Parathyroid adenoma (tissue), 2 donors: ENCODE measurements around the gene PLEKHG2.

Experiments used
- H2AFZ ChIP-seq: fragments of 300-600 bp; sonication (generic); one replicate; pipeline ENCODE4 v1.7.0; 2017; ENCODE audit warnings: antibody characterized with exemption, mild to moderate bottlenecking
- H3K27ac ChIP-seq: fragments of 300-600 bp; sonication (generic); one replicate; pipeline ENCODE4 v1.7.0; 2017
- H3K27me3 ChIP-seq: fragments of 300-600 bp; sonication (generic); one replicate; pipeline ENCODE4 v1.7.0; 2017; ENCODE audit warnings: low read length; ENCODE audit not compliant: control insufficient read depth, insufficient read depth
- H3K36me3 ChIP-seq: fragments of 300-600 bp; sonication (generic); one replicate; pipeline ENCODE4 v1.7.0; 2017; ENCODE audit warnings: low read length; ENCODE audit not compliant: control insufficient read depth, insufficient read depth
- H3K4me1 ChIP-seq: fragments of 300-600 bp; sonication (generic); one replicate; pipeline ENCODE4 v1.7.0; 2017; ENCODE audit warnings: control low read depth
- H3K4me2 ChIP-seq: fragments of 300-600 bp; sonication (generic); one replicate; pipeline ENCODE4 v1.7.0; 2017; ENCODE audit warnings: low read length
- H3K4me3 ChIP-seq: fragments of 300-600 bp; sonication (generic); one replicate; pipeline ENCODE4 v1.7.0; 2017; ENCODE audit warnings: low read depth, low read length
- H3K79me2 ChIP-seq: fragments of 300-600 bp; sonication (generic); one replicate; pipeline ENCODE4 v1.7.0; 2017; ENCODE audit warnings: control low read depth
- H3K9ac ChIP-seq: fragments of 300-600 bp; sonication (generic); one replicate; pipeline ENCODE4 v1.7.0; 2017; ENCODE audit warnings: mild to moderate bottlenecking
- H3K9me3 ChIP-seq: fragments of 300-600 bp; sonication (generic); one replicate; pipeline ENCODE4 v1.7.0; 2017; ENCODE audit warnings: low read length; ENCODE audit not compliant: control insufficient read depth
- TF ChIP-seq, protein P1 (sequence below): fragments of 300-600 bp; sonication (generic); IDR thresholded peaks from one replicate; pipeline ENCODE4 v1.7.0; 2017; ENCODE audit warnings: antibody characterized with exemption, mild to moderate bottlenecking
- donor health status: primary hyperparathyroidism.

PLEKHG2 gene

DNA sequence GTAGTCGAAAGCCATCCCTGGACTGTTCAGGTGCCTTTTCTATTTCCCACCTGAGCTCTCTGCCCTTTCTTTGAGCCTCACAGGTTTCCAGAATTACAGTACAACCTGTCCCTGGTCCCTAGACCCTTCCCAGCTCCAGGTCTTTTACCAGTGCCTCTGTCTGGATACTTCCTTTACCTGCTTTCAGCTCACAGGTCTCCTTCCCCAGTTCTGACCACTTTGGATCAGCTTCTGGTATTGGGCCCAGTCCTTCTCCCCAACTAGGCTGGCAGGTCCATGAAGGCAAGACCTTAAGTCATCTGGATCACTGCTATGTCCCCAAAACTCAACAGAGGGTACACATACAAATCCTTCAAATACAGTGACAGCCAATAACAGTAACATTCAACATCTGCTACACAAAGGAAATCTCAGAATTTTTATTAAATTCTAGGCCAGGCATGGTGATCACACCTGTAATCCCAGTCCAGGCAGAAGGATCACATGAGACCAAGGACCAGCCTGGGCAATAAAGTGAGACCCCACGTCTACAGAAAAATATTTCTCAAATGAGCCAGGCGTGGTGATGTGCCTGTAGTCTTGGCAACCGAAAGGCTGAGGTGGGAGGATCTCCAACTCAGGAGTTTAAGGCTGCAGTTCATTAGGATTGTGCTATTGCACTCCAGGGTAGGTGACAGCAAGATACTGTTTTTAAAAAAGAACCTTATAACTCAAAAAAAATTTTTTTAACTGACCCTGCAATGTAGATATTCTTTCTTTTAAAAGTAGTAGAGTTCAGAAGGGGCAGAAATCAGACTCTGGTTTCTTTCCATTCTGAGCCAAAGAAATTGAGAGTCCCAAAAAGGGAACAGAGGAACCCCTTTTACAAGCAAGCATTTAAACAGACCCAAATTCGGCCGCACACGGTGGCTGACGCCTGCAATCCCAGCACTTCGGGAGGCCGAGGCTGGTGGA, 21.9 kb downstream of the PLEKHG2 start:
- peaks cover 8% of the 10 kb centered on the region for H3K4me1 ChIP-seq
- peaks cover 22% of the 10 kb centered on the region for H3K79me2 ChIP-seq
- no peak overlapping the region for H2AFZ ChIP-seq
- no peaks in the 10 kb centered on the region for H3K9me3 ChIP-seq
- H3K27me3 ChIP-seq = no peaks in the 10 kb centered on the region
- H3K27ac ChIP-seq = peak overlapping the region; percentile 1
- H3K36me3 ChIP-seq = no peaks in the 10 kb centered on the region
- H3K4me2 ChIP-seq = peak overlapping the region; percentile 97
- H3K9ac ChIP-seq = no peak overlapping the region
- H3K4me3 ChIP-seq = peak overlapping the region; percentile 100
- TF ChIP-seq, protein P1, sequence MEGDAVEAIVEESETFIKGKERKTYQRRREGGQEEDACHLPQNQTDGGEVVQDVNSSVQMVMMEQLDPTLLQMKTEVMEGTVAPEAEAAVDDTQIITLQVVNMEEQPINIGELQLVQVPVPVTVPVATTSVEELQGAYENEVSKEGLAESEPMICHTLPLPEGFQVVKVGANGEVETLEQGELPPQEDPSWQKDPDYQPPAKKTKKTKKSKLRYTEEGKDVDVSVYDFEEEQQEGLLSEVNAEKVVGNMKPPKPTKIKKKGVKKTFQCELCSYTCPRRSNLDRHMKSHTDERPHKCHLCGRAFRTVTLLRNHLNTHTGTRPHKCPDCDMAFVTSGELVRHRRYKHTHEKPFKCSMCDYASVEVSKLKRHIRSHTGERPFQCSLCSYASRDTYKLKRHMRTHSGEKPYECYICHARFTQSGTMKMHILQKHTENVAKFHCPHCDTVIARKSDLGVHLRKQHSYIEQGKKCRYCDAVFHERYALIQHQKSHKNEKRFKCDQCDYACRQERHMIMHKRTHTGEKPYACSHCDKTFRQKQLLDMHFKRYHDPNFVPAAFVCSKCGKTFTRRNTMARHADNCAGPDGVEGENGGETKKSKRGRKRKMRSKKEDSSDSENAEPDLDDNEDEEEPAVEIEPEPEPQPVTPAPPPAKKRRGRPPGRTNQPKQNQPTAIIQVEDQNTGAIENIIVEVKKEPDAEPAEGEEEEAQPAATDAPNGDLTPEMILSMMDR = no peak

GRCh38 chr19:39435499-39436349, 23.3 kb downstream of the PLEKHG2 start, which contains the start of gene RPS16:
RPS16 (minus strand) TSS chr19:39435949; CDS start chr19:39435895, 54 bp downstream.
- Histone ChIP-seq H3K27me3 (no peaks in the 10 kb centered on the region), H3K36me3 (no peaks in the 10 kb centered on the region), H3K9me3 (no peaks in the 10 kb centered on the region), H3K27ac (peak within 1 kb of the TSS; percentile 91), H3K79me2 (peaks cover 22% of the 10 kb centered on the region), H3K4me1 (peaks cover 8% of the 10 kb centered on the region), H3K4me3 (peak within 1 kb of the TSS; percentile 100), H3K9ac (peak within 1 kb of the TSS; percentile 83), H2AFZ (peak within 1 kb of the TSS; percentile 98), H3K4me2 (peak within 1 kb of the TSS; percentile 99)
- TF ChIP-seq, protein P1 = no peak

GRCh38 chr19:39436350-39436716, 23.9 kb downstream of the PLEKHG2 start:
- Histone ChIP-seq H3K36me3 (no peaks in the 10 kb centered on the region), H3K4me3 (peak overlapping the region; percentile 100), H3K4me1 (peaks cover 8% of the 10 kb centered on the region), H3K27me3 (no peaks in the 10 kb centered on the region), H3K27ac (peak overlapping the region; percentile 91), H3K79me2 (peaks cover 22% of the 10 kb centered on the region), H3K4me2 (peak overlapping the region; percentile 99), H3K9ac (peak overlapping the region; percentile 83), H2AFZ (peak overlapping the region; percentile 98), H3K9me3 (no peaks in the 10 kb centered on the region)
- TF ChIP-seq, protein P1 = no peak

- Histone ChIP-seq H3K79me2 (peaks cover 22% of the 10 kb centered on the region), H3K4me1 (peaks cover 8% of the 10 kb centered on the region), H3K9ac (no peak overlapping the region), H3K4me3 (no peak overlapping the region), H3K27ac (no peak overlapping the region), H2AFZ (no peak overlapping the region), H3K4me2 (no peak overlapping the region), H3K9me3 (no peaks in the 10 kb centered on the region), H3K27me3 (no peaks in the 10 kb centered on the region), H3K36me3 (no peaks in the 10 kb centered on the region)
- TF ChIP-seq, protein P1 = no peak
These were observed 25.9 kb downstream of the PLEKHG2 start for GRCh38 chr19:39438270-39438934.
